Kidney (tissue), 14 donors: ENCODE measurements around the gene TBC1D2. TPM values are rescaled to one million over a fixed set of nuclear protein-coding genes. Genes with fewer than 3 reads are reported as not detected.

ENCODE experiments used
- DNase-seq, 5 donors: peaks; one replicate each; pipeline ENCODE4 v3.0.0-alpha.2; 2013 to 2020
- FAIRE-seq: peaks from 2 replicates; lab custom pipeline; 2012; peaks lifted over from hg19 to GRCh38; lab: Jason Lieb, UNC
- H3K27ac ChIP-seq, 2 donors: one replicate each; pipeline ENCODE4 v1.7.0; 2013; ENCODE audit warnings: low read depth in 2 of 2, low read length in 2 of 2, inconsistent platforms in 1 of 2
- H3K27me3 ChIP-seq: one replicate; pipeline ENCODE4 v1.7.1; 2013; ENCODE audit warnings: low read length, inconsistent platforms; ENCODE audit not compliant: control insufficient read depth, insufficient read depth
- H3K36me3 ChIP-seq, 3 donors: one replicate each; pipeline versions ENCODE4 v1.7.0 to v1.7.1; 2013; ENCODE audit warnings: low read length in 3 of 3, control low read depth in 1 of 3, inconsistent platforms in 1 of 3; ENCODE audit not compliant: insufficient read depth in 3 of 3, control insufficient read depth in 2 of 3
- H3K4me1 ChIP-seq, 3 donors: one replicate each; pipeline versions ENCODE4 v1.7.0 to v1.7.1; 2013; ENCODE audit warnings: low read length in 3 of 3, inconsistent platforms in 1 of 3, low read depth in 1 of 3; ENCODE audit not compliant: control insufficient read depth in 2 of 3, insufficient read depth in 2 of 3
- H3K4me3 ChIP-seq, 3 donors: one replicate each; pipeline versions ENCODE4 v1.7.0 to v1.8.1; 2013; ENCODE audit warnings: low read length in 3 of 3, control low read depth in 1 of 3, inconsistent platforms in 1 of 3
- H3K9ac ChIP-seq, 3 donors: one replicate each; pipeline versions ENCODE4 v1.7.0 to v1.7.1; 2013; ENCODE audit warnings: low read length in 3 of 3, control low read depth in 1 of 3, inconsistent platforms in 1 of 3
- H3K9me3 ChIP-seq, 3 donors: one replicate each; pipeline versions ENCODE4 v1.7.0 to v1.7.1; 2013; ENCODE audit warnings: low read length in 3 of 3, control low read depth in 1 of 3, inconsistent platforms in 1 of 3; ENCODE audit not compliant: control insufficient read depth in 2 of 3, insufficient read depth in 1 of 3
- intact Hi-C: fragments of 100-400 bp; cut with DNase I; formaldehyde crosslinking; loops from one replicate; pipeline ENCODE4 v1.11.1; 2022
- polyA plus RNA-seq: library from polyadenylated mRNA; stranded (reverse); fragments of 350-450 nt; fragmentation: Illumina TruSeq; extraction: RNeasy Lipid Tissue Mini Kit (QIAGEN cat#74804); gene quantifications from one replicate; pipeline ENCODE4 v1.2.3, GENCODE V29; 2014; ENCODE audit warnings: low read depth, low replicate concordance; ENCODE audit not compliant: insufficient read depth
- total RNA-seq: library from RNA; stranded (reverse); fragmentation: NEBNext Ultra II Directional; extraction: Animal tissue kit (Norgen Biotek cat#: 25700); gene quantifications from one replicate; pipeline ENCODE4 v1.2.1, GENCODE V29; 2021
- TF ChIP-seq, protein P1 (sequence below): IDR thresholded peaks from 3 replicates; pipeline ENCODE4 v1.5.1; 2012; ENCODE audit warnings: mild to moderate bottlenecking, moderate library complexity, borderline replicate concordance; ENCODE audit not compliant: insufficient read depth; ENCODE audit errors: extremely low read depth
- donor health status: control.
- donor health status: control.
- donor health status: control.
- donor health status: control.
- donor health status: control.
- donor health status: DM: yes; HTN: yes; CAD: no.
- donor health status: Normal renal cell carcinoma (clear cell type).

The TBC1D2 gene
- total and polyA plus RNA-seq, 2 donors from 2014 or later: 7.7 to 19.6 TPM

DNA sequence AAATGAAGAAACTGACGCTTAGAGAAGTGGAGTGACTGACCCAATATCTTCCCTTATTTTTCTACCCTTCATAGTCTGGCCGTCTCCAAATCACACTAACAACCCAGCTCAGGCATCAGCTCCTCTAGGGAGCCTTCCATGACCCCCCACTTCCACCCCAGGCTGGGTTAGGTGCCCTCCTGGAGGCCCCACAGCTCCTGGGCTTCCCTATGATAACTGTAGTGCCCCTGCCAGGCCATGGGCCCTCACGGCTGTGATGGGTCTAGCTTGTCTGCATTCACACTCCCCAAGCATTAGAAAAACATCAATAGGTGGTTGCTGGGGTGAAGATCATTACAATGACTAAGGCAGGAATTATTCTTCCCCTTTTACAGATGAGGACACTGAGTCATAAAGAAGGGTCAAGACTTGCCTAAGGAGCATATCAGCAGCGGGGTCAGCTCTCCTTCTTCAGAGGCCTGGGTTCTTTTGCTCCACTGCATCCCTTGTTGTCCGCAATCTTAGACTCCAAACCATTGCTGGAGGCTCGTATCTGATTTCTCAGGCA is 70.4 kb downstream of the TBC1D2 start:
- Histone ChIP-seq H3K27ac (no peak overlapping the region), H3K27me3 (no peaks in the 10 kb centered on the region), H3K4me1 (no peaks in the 10 kb centered on the region), H3K36me3 (no peaks in the 10 kb centered on the region), H3K4me3 (no peak overlapping the region), H3K9me3 (no peaks in the 10 kb centered on the region), H3K9ac (no peak overlapping the region)
- FAIRE-seq (no peak), DNase-seq (no peak)
- intact Hi-C loops: no loop called here
- TF ChIP-seq, protein P1, sequence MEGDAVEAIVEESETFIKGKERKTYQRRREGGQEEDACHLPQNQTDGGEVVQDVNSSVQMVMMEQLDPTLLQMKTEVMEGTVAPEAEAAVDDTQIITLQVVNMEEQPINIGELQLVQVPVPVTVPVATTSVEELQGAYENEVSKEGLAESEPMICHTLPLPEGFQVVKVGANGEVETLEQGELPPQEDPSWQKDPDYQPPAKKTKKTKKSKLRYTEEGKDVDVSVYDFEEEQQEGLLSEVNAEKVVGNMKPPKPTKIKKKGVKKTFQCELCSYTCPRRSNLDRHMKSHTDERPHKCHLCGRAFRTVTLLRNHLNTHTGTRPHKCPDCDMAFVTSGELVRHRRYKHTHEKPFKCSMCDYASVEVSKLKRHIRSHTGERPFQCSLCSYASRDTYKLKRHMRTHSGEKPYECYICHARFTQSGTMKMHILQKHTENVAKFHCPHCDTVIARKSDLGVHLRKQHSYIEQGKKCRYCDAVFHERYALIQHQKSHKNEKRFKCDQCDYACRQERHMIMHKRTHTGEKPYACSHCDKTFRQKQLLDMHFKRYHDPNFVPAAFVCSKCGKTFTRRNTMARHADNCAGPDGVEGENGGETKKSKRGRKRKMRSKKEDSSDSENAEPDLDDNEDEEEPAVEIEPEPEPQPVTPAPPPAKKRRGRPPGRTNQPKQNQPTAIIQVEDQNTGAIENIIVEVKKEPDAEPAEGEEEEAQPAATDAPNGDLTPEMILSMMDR: no peak

DNA sequence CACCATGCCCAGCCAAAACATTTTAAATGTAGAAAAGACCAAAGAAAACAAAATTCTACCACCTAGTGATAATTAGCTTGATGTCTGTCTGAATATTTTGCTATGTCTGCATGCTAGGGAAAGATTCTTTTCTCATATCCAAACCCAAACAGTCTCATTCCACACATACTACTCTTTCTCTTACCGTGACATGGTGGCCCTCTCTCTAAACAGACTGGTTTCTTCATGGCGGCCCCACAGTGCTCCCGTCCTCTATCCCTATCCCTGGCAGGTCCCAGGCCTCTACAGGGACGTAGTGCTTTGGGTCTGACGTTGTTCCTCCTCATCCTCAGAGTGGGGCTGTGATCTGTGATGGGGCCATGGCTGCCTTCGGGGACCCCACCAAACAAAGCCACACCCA is 71.1 kb downstream of the TBC1D2 start:
- no peak for DNase-seq
- no peak overlapping the region for H3K27ac ChIP-seq
- no peaks in the 10 kb centered on the region for H3K36me3 ChIP-seq
- H3K27me3 ChIP-seq: no peaks in the 10 kb centered on the region
- no peak for FAIRE-seq
- intact Hi-C loops: no loop called here
- H3K9me3 ChIP-seq: no peaks in the 10 kb centered on the region
- TF ChIP-seq, protein P1: no peak
- no peaks in the 10 kb centered on the region for H3K4me1 ChIP-seq
- no peak overlapping the region for H3K9ac ChIP-seq
- no peak overlapping the region for H3K4me3 ChIP-seq

DNA sequence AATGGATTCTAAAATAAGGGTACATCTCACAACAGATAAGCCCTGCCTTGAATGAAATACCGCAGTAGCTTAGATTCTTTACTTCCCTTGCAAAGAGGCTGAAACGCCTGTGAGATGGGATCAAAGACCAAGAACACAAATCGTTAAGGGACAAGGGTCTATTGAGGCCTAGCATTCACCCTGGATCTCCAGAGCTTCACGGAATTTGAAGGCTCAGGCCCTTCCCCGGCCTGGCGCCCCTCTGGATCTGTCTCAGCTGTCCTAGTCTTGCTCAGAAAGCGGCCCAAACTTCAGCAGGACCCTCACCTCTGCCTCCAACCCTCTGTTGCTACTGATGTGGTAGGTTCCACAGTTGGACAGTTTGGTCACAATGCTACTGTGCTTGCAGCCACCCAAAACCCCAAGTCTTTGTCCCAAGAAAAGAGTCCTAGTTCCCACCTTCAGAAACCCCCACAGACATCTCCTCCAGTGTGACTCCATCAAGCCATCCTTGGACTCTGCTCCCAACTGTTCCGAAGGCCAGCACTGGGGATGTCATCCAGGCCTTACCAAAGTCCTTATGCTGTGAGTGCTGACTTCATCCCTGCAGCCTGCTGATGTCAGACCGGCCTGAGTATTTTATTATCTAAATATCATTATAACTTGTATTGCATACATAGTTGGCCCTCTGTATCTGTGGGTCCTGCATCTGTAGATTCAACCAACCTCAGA is 72.4 kb downstream of the TBC1D2 start:
- TF ChIP-seq, protein P1: no peak
- H3K4me1 ChIP-seq: no peaks in the 10 kb centered on the region
- no peak for FAIRE-seq
- no peaks in the 10 kb centered on the region for H3K9me3 ChIP-seq
- H3K4me3 ChIP-seq: no peak overlapping the region
- intact Hi-C loops: no loop called here
- H3K9ac ChIP-seq: no peak overlapping the region
- no peaks in the 10 kb centered on the region for H3K36me3 ChIP-seq
- no peak for DNase-seq
- no peak overlapping the region for H3K27ac ChIP-seq
- H3K27me3 ChIP-seq: no peaks in the 10 kb centered on the region
